OCI-LY3 (cell line): ENCODE measurements around the gene HUNK.

ENCODE experiments used
- CTCF ChIP-seq: fragments of 200-600, 300-600 bp; sonication (generic); IDR thresholded peaks from 2 replicates; pipeline ENCODE4 v1.5.1; 2014; ENCODE audit warnings: antibody characterized with exemption, low read length, low read depth
- EZH2phosphoT487 ChIP-seq: fragments of 200-600 bp; shearing (Covaris generic); IDR thresholded peaks from 2 replicates; pipeline ENCODE4 v1.6.1; 2018; ENCODE audit warnings: antibody characterized with exemption, mixed run types, low read depth

DNA sequence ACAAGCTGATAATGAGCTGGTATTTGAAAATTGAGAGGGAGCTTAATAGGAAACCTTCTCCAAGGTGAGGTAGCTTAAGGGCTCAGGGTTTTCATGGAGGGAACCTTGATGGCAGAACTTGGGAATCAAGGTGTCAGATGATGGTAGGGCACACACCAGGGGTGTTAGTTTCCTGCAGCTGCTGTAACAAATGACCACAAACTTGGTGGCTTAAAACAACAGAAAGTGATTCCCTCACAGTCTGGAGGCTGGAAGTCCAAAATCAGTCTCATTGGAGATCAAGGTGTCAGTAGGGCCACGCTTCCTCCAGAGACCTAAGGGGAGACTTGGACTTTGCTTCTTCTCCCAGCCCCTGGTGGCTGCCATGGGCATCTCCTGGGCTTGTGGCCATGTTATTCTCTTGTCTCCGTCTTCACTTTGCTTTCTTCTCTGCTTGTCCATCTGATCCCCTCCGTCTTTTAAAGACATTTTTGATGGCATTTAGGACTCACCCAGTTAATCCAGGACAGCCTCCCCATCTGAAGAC, 45.5 kb downstream of the HUNK start:
- TF ChIP-seq CTCF: no peak
- no peak for TF ChIP-seq EZH2phosphoT487
